Measurements from ENCODE around the gene PASK. TPM values are rescaled to one million over a fixed set of nuclear protein-coding genes. Genes with fewer than 3 reads are reported as not detected.

PASK gene
- polyA plus RNA-seq, 4 donors = 14.9 to 19.8 (median 15.7) TPM

DNA sequence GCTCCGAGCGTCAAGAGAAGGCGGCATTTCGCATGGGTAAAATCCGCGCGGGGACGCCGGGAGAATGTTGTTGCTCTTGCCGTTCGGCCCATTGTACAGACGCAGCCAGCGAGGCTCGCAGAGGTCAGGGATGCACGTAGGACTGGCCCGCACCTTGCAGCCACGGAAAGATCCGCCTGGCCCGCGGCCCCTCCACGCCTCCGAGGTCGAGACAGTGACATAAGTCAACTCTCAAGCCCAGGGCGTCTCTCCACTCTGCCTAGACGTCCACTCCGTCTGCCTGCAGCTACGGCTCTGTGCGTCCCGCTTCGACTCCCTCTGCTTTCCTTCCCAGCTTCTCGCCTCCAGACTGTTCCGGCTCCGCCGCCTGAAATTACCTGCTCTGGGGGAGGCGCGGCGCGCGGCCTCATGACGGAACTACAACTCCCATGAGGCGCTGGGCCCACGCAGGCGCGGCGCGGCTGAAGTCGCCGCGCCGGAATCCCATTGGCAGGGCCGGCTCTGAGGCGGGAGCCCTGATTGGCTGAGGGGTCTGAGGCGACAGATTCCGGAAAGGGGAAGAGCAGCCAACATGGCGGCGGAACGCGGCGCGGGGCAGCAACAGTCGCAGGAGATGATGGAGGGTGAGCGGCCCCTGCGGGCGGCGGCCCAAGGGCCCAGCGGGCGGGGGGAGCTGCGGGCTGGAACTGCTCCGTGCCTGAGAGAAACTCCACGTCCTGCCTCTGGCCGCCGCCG is 820 bp upstream of the PASK start, which contains the start of gene PPP1R7:
Gene PPP1R7, plus strand, starts transcription at position 543 of the 735 bp plus-strand sequence. Its CDS starts 29 bp downstream, at position 572.
- peak; percentile 83 to 94 (median 89) for DNase-seq (ENCODE audit: low read depth in 4 of 4, low spot score in 3 of 4)

DNA sequence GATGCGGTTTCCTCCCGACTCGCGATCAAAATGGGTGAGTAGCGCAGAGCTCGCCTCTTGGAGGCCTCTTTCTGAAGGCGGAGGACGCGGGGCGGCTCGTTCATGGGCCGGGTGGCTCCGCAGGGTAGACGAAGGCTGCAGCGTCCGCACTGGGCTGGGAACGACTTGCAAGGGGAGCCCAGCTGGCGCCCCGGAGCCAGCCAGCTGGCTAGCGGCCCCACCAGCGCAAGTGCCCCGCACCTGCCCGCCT is 328 bp upstream of the PASK start:
- no peak for DNase-seq (ENCODE audit: low read depth in 4 of 4, low spot score in 3 of 4)

DNA sequence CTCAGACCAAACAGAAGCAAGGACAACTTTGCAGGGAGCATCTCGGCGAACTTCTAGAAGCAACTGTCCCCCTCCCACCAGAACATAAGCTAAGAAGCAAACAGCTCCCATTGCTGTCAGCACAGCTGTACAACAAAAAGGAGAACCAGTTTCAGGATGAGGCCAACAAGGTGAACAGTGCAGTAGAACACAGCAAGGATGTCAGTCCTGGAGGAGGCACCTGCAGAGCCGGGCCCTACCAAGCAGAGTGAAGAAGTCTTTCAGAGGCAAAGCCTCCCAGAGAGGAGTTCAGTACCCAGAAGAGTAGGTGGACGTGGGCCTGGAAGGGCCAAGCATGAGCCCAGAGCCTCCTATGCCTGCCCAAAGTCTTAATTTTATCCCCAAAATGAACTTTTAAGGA is 1.0 kb downstream of the PASK start:
- DNase-seq (ENCODE audit: low read depth in 4 of 4, low spot score in 3 of 4) = no peak

DNA sequence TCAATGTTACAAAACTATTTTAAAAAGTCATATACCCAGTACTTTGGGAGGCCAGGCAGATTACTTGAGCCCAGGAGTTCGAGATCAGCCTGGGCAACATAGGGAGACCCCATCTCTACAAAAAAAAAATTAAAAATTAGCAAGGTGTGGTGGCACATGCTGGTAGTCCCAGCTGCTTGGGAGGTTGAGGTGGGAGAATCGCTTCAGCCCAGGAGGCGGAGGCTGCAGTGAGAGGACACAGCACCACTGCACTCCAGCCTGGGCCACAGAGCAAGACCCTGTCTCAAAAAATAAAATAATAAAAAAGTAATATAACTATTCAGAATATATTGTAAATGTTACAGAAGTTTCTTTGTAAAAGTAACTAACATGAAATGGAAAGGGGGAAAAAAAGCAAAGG is 1.9 kb downstream of the PASK start:
- DNase-seq (ENCODE audit: low read depth in 4 of 4, low spot score in 3 of 4) = no peak

DNA sequence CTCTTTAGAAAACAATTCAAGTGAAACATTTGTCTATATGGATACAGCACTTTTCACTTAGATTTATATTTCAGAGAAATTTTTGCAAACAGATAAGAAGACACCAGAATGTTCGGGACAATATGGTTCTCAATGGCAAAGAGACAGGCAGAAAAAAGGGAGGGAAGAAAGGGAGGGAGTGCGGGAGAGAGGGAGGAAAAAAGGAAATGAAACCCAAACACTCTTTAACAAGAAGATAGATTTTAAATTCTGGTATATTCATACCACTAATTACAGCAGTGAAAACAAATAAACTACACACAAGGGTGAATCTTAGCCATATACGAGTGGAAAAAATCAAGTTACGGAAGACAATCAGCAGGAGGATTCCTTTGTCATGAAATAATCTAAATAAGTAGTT is 3.0 kb downstream of the PASK start:
- no peak for DNase-seq (ENCODE audit: low read depth in 4 of 4, low spot score in 3 of 4)

DNA sequence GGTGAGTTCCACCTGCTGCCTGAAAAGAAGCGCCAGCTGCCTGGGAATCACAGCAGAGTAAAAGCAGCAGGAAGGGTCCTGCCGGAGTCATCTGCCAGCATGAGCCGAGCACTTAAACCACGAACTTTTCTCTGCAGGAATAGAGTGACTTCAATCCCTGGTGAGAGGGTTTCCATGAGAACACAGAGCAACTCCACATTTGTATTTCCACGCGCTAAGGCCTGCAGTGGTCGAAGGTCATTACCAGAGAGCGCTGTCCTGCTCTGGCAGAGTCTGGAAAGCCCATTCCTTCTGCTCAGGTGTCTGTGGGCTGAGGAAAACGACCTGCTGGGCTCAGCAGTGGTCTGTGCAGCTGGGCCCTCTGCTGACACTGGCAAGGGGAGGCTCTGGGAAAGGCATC is 6.7 kb downstream of the PASK start:
- no peak for DNase-seq (ENCODE audit: low read depth in 4 of 4, low spot score in 3 of 4)

DNA sequence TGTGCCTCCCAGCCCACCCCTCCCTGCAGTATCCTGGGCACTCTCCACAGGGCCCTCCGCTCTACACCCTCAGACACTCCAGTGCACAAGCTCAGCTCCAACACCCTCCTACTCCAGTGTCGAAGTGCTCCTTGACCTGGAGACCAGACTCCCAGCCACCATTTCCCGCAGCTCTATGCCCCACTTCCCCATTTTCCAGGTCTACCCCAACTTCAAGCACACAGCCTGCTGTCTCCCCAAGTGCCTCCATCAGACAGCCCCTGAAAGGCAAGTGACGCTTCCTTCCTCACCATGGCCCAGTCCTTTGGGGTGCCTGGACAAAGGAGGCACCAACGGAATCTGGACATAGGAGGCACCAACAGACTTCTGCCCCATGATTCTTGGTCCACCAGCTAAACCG is 7.2 kb downstream of the PASK start:
- no peak for DNase-seq (ENCODE audit: low read depth in 4 of 4, low spot score in 3 of 4)

DNA sequence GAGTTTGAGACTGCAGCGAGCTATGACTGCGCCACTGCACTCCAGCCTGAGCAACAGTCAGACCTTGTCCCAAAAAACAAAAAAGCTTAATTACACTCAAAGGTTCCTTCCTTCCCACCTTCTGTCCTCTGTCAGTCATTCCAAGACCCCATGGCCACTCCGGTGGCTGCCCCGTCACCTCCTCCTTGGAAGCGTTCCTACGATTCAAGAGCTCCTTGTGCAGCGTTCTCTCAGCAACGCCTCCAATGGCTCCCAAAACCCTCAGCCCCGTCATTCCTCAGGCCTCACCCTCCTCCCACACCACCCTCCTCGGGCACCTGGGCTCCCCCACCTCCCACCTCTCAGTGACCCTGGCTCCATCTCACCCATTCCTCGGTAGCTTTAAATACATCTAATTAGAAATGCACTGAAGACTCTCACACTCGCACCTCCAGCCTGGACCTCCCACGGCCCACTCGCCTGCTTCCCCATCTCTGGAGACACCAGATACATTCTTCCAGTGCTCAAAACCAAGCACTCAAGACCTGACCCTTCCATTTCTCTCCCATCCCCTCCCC is 8.0 kb downstream of the PASK start:
- DNase-seq (ENCODE audit: low read depth in 4 of 4, low spot score in 3 of 4) = no peak

DNA sequence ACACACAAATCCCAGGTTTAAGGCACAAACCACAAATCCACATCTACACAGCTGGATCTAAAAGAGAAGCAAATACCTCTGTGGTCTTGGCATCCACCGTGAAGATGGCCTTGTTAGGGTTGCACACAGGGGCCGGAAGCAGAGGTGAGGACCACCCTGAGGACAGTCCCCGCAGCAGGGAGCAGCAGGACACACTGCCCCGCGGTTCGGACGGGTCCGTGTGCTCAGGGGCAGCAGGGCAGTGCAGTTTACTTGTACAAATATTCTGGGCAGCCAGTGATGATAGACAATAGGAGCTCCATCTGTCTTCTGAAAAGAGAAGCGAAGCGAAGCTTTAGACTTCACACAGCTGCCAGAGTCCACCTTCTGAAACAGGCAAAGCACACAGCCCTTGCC is 8.8 kb downstream of the PASK start:
- DNase-seq (ENCODE audit: low read depth in 4 of 4, low spot score in 3 of 4) = no peak

DNA sequence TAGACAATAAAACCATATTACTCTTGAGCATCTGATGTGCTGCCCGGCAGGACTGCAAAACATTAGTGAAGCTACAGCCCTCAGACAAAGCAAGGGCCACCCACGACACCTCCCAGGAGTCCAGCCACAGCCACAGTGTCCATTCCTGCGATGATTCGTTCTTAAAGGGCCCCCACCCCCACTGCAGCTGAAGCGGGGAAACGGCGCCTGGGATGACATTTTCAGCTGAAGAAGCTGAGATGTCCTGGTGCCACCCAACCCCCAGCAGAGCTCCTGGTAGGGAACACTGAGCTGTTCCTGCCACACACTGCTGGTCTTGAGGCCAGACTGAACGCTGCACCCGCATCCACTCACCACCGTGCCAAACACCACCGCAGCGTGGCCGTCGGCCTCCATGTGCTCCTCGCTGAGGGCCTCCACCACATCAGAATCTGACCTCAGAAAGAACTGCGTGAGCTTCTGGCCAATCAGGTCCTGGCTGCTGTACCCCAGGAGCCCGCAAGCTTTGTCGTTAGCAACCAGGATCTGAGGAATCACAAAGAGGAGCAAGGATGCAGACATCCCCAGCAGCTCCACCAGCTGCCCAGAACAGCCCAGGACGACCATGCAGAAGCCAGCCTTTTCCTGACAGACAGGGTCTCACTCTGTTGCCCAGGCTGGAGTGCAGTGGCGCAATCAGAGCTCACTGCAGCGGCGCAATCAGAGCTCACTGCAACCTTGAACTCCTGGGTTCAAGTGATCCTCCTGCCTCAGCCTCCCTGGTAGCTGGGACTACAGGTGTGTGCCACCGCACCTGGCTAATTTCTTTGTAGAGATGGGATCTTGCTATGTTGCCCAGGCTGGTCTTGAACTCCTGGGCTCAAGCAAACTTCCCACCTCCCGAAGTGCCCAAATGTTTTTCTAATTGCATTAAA is 9.5 kb downstream of the PASK start:
- DNase-seq (ENCODE audit: low read depth in 4 of 4, low spot score in 3 of 4) = no peak

DNA sequence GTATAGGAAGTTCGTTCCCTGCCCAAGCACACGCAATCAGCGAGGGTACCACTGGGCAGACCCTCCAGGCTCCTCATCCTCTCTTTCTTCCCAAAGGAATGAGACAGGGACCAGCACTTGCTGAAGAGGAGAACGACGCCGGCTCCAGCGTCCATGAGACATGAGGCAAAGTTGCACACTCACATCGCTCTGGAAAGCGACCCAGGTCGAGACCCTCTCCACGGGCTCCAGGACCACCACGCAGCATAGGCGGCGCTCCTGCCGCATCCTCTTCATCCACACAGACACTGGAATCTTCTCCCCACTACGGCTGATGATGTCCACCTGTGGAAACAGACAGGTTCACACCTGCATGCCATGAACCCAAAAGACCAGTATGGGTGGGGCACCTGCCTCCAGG is 10.8 kb downstream of the PASK start:
- DNase-seq (ENCODE audit: low read depth in 4 of 4, low spot score in 3 of 4) = no peak

DNA sequence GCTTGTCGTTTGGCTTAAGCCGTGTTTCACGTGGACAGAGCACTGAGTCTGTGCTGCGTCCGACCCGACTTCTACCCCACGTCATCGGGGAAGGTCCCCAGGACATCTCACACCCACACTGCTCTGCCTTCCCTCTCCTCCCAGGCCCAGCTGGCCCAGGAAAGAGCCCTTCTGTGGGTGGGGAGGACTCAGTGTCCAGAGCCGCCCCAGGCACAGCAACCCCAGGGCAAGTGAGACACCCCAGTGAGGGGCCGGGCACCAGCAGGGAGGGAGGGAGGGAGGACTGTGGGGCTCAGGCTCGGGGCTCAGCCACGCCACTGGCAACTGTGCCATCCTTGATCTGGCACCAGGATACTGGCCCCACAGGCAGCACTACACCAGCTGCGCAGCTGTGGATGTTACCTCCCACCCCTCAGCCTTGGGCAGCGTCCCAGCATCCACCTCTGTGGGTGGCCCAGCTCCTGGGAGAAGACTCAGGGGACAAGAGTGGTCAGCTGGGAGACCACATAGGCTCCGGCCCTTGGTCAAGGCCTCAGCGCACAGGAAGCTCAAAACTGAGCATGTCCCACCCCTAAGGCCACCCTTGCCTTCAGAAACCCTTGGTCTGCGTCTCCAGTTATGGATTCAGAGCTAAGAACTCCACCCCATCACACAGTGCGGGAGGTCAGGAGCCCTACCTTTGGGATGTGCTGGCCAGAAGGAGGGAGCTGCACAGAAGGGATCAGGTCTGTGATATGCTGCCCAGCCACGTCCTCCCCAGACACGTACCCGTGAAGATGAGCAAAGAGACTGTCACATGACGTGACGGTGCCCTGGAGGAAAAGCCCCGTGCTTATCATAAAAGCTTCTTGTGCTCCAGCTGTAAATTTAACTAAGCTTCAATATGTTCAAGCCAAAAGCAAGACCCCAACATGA is 11.7 kb downstream of the PASK start:
- DNase-seq (ENCODE audit: low read depth in 4 of 4, low spot score in 3 of 4) = no peak

DNA sequence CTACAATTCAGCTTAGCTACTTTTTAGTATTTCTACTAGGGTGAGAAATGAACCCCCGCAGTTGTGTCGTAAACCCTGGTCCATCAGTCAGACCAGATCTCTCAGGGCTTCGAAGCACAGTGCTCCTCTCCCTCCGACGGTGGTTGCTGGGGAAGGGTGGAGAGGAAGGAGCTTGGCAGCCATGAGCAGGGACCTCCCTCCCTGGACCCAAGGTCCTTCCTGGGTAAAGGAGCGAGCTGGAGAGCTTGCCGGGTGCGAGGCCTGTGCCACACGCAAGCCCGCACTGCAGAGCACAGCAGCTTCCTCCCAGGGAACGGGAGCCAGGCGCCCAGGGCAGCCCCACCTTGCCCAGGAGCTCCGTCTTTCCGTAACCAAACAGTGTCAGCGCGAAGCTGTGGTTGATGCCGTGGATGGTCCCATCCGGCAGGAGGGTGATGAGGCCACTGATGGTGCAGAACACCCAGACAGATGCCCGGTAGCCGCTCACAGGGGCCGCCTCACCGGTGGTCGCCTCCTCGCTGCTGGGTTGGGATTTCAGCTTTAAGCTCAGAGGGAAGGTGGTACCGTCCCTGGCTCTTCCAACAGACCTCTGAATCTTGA is 12.5 kb downstream of the PASK start:
- DNase-seq (ENCODE audit: low read depth in 4 of 4, low spot score in 3 of 4) = no peak

DNA sequence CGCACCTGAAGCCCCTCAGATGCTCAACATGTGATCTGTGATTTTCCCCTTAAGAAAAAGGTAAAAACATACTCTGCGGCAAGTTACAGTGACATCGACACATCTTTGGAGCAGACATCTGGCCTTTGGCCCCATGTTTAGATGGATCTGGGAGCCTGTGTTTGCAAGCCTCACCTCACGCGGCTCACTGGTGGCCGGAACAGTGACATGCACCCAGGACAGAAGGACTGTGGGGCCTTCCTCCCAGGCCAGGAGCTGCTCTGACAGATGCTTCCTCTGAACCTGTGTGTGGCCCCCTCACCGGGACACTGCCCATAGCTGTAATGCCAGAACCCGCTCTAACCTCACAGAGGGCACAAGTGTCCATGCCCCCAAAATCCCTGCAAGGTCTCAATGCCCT is 13.1 kb downstream of the PASK start:
- no peak for DNase-seq (ENCODE audit: low read depth in 4 of 4, low spot score in 3 of 4)

DNA sequence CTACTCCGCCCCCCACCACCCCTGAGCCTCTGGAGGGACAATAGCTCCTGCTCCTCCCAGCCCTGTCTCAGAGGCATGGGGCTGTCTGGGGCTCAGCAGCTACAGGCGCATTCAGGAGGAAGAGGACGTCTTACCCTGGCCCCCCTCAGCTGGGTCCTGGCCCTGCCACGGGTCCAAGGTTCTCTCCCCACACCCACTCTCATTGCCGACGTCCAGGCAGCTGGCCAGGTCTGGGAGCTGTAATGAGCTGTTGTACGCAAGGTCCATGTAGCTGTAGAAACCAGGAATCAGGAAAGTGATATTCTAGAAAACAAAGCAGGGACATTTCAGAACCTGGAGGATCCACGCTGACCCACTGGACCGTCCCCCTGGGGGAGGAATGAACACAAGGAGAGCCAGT is 13.5 kb downstream of the PASK start:
- DNase-seq (ENCODE audit: low read depth in 4 of 4, low spot score in 3 of 4) = no peak

DNA sequence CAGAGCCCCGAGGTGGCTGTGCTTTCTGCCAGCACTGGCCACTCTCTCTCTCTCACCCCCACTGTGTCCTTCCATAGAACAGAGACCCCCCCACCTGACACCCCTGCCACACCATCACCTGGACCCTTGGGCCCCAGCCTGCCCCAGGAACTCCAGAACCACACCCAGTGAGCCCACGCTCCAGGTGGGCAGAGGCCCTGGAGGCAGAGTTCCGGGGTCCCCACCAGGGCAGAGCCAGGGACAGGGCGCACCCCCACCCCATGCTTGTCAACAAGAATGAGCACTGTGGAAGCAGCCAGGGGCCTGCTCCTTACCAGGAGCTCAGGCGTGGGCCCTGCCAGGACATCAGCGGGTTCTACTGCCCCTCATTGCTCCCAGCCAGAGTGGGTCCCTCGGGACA is 14.6 kb downstream of the PASK start:
- no peak for DNase-seq (ENCODE audit: low read depth in 4 of 4, low spot score in 3 of 4)

DNA sequence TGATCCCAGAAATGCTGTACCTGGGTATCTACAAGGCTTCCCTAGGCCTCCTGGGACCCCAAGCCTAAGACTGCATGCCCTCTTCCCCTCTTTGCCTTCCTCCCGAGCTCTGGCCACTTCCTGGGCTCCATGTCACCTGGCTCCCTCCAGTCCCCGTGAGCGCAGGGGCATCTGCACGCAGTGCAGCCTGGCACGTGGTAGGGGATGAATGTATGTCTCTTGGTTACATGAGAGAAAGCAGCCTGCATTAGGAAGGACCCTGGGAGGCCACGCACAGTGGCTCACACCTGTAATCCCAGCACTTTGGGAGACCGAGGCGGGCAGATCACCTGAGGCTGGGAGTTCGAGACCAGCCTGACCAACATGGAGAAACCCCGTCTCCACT is 15.8 kb downstream of the PASK start:
- no peak for DNase-seq (ENCODE audit: low read depth in 4 of 4, low spot score in 3 of 4)

DNA sequence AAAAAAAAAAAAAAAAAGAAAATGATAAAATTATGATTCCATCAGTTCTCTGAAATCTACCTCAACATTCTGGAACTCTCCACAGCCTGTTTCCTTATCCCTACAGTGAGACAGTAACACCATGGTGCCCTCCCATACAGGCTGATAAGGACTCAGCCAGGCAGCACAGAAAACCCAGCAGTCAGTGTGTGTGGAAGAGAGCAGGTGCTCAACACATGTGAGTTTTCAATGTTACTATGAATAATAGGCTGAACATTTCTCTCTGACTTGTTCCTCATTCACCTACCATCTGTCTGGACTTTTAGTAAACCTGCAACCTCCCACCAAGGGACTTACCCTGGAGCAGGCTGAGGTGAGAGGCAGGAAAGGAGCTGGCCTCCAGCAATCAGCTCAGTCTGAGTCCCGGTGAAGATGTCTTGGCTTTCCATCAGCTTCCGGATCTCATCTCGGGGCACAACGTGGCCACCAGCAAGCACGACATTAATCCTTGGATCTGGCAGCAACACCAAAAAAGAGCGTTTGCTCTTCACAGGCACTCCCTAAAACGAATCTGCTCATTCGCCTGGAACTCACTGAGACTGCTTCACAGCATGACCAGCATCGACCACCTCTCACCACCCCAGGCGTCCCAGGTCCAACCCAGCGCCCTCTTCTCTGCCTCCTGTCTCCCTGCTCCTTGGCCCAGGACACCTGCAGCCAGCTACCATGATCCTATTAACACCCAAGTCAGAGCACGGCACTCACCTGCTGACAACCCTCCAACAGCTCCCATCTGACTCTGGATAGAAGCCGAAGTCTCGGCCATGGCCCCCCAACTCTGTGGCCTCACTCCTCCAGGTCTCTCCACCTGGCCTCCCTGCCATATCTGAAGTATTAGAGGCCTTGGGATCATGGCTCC is 16.5 kb downstream of the PASK start:
- DNase-seq (ENCODE audit: low read depth in 4 of 4, low spot score in 3 of 4) = no peak

DNA sequence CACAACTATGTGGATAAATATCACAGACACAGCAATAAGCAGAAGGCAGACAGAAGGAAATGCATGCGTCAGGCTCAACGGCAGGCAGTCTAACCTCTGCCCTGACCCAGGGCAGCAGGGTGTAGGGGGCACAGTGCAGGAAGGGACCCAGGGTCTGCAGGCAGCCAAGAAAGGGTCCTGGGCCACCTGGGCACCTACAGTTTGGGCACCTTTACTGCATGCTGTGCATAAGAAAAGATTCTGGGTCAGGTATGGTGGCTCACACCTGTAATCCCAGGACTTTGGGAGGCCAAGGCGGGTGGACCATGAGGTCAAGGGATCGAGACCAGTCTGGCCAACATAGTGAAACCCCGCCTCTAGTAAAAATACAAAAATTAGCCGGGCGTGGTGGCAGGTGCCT is 17.7 kb downstream of the PASK start:
- DNase-seq (ENCODE audit: low read depth in 4 of 4, low spot score in 3 of 4) = no peak
